GM19372 (cell line): Measurements from ENCODE around the gene MANBA.
A peak's percentile ranks its signal among the peaks of the same experiment; 100 is the strongest.

ENCODE experiments used
- ATAC-seq: cut with Tn5 transposase; IDR thresholded peaks from one replicate; pipeline ENCODE4 v1.9.1; 2021; ENCODE audit warnings: mild to moderate bottlenecking, low read depth, moderate library complexity; ENCODE audit not compliant: unreplicated experiment

The MANBA gene

DNA sequence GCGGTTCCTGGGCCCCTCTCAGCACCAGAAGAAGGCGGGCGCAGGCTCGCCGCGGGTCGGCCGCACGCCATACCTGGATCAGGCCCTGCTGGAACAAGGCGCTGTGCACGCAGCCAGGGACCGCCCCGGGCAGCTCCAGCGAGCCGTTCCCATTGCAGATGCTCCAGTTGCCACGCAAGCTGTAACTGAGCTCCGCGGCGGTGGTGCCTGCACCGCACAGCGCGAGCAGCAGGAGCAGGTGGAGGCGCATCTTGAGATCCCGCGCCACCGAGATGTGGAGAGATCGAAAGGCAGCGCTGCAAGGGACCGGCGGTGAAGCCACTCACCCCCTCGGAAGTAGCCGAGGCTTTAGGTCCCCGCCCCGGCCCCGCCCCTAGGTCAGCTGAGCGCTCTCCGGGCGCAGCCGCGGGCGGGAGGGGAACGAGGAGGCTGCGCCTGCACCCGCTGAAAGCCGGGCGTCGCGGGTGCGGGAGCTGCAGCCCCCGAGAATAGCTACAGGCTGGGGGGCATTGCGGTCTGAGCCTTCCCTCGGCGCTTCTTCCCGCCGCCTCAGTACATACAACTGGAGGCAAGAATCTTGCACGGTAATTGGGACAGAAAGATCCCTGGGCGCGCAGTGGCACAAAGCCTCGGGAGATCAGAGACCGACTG is at the start of gene MANBA:
Gene MANBA (minus strand): TSS at position 324 of the 651 bp plus-strand sequence. CDS start 74 bp downstream, at position 250.
- peak; percentile 89 for ATAC-seq

DNA sequence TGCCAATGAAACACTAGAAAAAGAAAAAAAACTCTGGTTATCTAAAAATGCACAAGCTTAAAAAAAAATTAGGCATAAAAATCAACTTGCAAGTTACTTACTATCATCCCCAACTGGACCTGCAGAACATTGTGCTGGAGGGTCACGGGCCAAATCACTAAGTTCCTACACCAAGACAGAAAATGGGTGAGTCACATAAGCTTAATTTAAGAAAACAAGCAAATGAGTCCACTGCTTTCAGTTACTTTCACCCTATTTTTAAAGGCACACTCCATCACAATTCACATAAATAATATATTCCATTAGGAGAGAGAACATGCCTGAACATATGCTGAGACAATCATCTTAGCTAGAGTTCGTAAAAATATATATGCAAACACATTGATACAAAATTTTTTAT is 48.9 kb upstream of the MANBA start:
- no peak for ATAC-seq

DNA sequence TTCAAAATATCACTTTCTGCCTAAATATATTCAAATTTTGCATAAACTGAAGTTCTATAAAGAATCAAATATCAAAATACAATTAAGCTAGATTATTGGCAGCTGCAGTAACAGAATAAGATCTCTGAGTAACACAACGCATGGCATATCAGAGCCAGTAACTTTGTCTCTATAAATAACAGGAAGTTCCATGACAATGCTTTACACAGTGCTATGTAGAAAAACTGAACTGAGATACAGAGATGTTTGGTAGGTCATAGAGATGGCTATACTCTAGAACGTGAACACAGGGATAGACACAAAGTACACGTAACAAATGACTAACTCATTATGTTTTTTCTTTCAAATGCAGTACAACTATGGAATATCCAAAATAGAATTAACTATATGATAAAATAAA is 48.4 kb upstream of the MANBA start:
- no peak for ATAC-seq

DNA sequence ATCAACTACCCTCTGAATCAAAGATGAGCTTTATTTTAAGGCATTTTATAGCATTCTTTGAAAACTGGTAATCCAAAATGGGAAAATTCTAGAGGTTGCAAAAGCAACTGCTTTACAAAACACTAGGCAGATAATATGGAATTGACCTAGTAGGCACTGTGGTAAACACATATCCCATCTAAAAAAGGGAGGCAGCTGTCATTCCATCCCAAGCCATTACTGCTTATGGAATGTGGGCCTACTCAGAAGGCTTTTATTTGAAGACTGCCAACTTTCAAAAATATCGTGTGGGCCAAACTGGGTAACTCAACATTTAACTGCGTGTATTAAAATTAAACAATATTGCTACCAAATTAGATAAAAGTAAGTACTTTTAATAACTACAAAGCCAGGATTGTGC is 47.2 kb upstream of the MANBA start:
- no peak for ATAC-seq

DNA sequence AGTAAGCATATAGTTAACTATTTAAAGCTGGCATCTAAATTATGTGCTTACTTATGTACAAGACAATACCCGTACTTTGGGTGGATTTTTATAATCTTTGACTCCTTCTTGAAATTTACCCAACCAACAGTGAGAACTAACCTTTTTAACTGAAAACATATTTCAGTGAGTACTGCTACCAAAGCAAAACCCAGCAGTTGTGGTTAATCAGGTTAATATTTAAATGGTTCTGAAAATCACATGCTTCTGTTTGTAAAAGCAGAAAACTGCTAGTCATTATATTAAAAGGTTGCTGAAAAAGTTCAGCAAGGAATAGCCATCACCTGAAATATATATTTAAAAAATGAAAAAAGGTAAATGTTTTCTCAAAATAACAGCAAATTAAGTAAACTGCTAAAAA is 46.6 kb upstream of the MANBA start:
- no peak for ATAC-seq

DNA sequence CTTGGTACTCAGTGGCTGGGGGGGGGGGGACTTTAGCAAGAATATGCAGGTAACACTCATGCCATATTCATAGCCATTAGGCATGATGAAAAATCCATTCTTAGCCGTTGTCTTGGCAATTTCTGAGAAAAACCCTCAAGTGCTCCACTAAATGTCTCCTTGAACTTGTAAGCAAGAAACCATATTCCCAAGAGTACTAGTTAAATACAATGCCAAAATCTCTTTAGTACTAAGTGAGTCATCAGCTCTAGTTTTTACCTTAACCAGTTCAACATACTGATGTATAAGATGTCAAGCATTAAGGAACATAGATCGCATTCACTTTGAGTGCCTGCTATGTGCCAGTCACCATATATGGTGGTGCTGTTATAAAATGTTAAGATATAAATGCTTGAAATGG is 39.0 kb upstream of the MANBA start:
- ATAC-seq = no peak

DNA sequence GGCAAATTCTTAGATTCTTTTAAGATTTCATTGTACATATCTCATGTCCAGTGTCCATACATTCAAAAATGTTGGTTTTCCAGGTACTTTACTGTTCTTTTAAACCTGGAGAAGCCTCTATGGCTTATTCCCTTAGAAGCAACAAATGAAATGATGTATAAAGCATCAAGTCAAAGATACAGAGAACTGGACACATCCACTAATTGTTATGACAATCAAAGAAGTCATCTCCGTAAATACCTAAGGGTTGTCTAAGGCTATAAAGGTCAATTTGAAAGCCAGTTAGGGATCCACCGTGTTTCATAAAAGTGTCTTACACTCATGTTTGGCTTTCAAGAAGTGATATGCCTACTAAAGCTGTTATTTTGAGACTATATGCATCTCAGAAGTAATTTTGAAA is 34.2 kb upstream of the MANBA start:
- ATAC-seq = no peak

DNA sequence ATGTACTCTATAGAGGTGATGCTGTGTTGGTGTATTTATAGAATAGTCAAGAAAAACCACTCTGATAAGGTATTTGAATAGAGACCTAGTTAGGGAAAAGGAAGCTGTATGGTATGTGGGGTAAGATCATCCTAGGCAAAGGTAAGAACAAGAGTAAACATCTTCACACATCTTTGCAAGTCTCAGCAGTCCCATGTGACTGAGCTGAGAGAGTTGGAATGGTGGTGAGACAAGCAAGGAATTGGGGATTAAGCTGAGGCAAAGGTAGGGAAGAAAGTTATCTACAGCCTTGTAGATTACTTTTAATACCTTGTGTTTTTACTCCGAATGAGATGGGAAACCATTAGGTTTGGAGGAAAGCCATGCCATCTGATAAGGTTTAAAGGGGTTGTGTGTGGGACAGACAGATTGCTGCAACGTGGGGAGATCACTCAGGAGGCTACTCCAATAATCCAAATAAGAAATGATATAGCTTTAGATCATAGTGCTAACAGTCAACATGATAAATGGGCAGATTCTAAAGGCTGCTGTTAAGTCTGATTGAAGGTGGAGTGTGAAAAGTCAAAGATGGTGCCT is 31.7 kb upstream of the MANBA start:
- no peak for ATAC-seq

DNA sequence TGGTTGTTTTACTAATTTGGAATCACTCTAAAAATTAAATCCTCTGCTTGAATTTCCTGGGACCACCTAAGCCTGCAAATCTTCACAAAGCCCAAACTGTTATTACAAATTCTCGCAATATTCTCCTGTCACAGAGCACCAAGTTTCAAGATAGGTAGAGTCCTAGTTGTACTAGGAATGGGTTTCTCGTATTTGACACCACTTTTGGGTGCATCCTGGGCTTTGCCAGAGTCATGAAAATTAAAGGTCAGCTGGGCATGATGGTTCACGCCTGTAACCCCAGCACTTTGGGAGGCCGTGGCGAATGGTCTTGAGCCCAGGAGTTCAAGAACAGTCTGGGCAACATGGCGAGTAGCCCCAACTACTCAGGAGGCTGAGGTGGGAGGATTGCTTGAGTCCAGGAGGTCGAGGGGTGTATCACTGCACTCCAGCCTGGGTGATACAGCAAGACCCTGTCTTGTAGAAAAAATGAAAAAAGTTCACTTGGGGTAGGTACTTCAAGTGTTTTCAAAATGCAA is 30.6 kb upstream of the MANBA start:
- ATAC-seq = no peak

DNA sequence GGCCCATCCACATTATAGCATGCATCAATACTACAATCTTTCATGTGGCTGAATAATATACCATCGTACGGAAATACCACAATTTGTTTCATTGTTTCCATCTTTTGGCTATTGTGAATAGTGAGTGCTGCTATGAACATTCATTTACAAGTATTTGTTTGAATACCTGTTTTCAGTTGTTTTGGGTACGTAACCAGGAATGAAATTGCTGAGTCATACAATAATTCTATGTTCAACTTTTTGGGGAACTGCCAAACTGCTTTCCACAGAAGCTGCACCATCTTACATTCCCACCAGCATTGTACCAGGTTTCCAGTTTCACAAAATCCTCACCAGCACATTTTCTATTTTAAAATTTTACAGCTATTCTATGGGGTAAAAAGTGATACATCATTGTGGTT is 28.5 kb upstream of the MANBA start:
- ATAC-seq = no peak

DNA sequence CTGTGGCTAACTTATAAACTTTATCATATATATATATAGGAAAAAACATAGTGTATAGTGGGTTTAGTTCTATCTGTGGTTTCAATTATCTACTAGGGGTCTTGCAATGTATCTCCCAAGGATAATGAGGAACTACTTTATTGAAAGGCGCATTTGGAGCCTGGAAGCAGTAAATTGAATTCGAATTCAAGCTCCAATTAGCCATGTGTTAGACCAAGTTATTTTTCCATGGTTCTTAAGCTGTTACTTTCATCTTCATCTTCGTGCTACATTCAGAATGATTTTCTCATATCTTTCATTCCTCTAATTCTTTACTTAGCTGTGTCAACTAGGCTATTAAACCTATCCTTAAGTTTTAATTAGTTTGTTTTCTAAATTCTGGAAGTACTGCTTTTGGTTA is 27.2 kb upstream of the MANBA start:
- no peak for ATAC-seq

DNA sequence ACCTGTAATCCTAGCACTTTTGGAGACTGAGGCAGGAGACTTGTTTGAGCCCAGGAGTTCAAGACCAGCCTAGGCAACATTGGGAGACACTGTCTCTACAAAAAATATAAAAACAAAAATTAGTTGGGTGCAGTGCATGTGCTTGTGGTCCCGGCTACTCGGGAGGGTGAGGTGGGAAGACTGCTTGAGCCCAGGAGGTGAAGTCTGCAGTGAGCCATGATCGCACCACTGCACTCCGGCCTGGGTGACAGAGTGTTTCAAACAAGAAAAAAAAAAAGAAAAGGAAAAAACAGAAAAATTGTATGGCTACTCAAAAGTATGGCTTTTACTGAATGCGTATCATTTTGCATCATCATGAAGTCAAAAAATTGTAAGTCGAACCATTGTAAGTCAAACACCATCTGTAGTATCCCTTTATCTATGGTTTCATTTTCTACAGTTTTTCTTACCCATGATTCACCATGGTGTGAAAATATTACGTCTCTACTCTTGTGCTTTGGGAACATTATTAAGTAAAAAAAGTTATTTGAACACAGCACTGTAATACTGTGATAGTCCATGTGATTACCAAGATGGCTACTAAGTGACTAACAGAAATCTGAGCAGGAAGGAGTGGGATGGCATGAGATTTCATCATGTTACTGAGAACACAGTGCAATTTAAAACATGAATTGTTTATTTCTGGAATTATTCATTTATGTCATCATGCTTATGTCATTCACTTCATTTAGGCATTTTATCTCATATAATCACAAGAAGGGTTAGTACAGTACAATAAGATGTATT is 26.5 kb upstream of the MANBA start:
- ATAC-seq = no peak

DNA sequence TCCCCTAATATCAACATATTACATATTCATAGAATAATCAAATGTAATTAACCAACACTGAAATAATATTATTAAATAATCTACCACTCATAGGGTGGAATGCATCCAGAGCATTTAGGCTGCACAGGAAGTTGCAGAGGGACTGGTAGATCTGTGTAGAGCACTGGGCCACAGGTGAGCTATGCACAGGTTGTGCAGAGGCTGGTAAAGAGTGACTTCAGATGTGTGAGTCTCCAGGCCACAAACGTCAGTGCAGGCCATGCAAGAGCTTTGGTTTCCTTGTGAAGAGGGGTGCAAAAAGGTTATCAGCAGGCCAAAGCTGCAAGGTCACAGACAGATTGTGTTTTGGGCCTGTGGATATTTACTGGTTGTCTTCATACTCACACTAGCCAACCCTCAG is 25.5 kb upstream of the MANBA start:
- no peak for ATAC-seq

DNA sequence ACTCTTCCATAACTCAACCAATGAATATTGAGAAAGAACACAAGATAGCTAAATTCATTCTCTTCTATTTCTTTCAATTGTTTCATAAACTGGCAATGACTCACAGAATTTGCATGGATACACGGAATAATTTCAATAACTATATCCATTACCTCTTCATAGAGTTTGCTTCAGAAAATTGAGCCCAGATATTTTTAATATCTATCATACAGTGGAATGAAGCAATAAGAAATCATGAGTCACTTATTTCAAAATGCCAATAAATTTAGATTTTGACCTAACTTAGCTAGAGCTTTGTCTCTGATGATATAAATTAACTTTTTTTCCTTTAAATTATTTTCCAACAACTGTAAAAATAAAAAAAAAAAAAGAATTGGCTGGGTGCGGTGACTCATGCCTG is 22.2 kb upstream of the MANBA start:
- no peak for ATAC-seq

DNA sequence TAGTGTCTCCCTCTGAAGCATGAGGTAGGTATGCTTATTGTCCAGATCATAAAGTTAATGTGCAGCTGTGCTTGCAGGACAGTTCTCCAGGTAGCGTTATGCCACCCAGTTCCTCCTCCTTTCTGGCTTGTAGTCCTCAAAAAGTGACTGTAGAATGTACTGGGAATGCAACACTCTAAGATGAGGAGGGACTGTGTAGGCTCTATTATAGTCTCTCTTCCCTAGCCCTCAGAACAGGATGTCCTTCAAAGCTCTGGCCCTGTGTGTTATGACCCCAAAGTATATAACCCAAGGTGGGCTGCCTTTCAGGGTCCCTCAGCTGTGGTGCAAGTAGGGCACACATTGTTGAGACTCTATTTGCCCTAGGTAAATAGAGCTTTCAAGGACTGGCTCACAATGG is 20.8 kb upstream of the MANBA start:
- ATAC-seq = no peak

DNA sequence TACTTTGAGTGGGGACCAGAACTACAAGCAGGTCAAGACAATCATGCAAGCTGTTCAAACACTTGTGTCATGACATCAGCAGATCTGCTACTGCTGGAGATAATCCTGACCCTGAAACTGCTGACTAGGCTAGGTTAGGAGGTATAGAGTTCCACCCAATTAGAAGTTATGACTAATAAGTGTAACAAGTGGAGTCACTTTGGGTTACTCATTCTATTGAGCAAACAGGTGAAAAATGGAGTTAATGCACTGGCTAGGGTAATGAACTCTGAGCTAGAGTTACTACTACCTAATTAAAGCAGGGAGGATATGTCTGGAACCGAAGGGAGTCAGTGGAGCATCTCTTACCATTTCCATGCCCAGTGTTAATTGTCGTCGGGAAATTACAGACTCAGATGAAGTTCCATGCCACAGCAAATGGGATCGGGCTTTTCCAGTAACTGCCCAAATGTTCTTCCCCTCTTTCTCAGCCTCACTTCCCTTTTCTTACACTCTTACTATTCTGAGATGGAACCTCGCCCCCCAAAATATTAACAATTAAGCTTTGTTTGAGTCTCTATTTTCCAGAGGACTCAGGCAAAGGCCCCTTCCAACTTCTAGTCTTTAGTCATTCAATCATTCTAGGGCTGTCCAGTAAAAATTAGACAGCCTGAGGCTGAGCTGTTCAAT is 19.8 kb upstream of the MANBA start:
- no peak for ATAC-seq

DNA sequence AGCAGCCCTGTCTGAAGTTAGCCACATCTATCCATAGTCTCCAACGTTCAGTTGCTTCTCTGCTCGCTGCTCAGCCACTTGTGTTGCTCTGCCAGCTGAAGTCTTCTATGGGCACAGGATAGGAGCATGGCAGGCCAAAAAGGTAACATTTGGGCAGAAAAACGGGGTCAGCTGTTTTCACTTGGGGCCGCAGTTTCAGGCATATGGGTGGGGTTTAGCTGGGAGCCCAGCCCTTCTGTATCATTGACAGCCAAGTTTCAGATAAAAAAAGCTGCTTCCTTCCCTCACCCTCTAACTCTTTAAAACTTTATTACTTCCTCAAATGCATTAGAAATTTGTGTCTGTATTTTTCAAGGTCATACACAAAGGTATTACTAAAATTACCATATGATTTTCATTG is 18.4 kb upstream of the MANBA start:
- no peak for ATAC-seq

DNA sequence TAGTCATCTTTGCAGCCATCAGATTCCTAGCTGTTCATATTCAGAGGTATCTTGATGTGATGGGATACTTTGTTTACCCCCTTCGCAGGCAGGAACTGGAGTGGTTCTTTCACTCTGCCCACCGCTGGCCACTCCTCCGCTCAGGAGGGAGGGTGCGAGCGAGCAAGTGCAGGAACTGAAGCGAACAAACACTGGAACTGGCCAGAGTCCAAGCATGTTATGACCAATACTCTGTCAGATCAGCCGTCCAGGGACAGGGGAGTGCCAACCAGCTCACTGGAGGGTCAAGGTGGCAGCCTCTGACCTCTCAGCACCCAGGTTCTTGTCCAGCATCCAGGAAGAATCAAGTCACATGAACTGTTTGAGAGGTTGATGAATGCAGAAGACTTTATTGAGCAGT is 18.0 kb upstream of the MANBA start:
- ATAC-seq = no peak

DNA sequence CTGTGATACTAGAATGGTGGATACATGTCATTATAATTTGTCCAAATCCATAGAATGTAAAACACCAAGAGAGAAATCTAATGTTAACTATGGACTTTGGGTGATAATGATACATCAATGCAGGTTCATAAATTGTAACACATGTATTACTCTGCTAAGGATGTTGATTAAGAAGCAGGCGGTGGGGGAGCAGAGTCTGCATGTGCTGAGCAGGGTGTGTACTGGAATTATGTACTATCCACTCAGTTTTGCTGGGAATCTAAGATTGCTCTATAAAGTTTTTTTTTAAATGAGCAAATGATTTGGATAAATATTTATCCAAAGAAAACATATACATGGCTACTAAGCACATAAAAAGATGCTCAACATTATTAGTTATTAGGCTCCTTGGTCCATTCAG is 15.0 kb upstream of the MANBA start:
- no peak for ATAC-seq

DNA sequence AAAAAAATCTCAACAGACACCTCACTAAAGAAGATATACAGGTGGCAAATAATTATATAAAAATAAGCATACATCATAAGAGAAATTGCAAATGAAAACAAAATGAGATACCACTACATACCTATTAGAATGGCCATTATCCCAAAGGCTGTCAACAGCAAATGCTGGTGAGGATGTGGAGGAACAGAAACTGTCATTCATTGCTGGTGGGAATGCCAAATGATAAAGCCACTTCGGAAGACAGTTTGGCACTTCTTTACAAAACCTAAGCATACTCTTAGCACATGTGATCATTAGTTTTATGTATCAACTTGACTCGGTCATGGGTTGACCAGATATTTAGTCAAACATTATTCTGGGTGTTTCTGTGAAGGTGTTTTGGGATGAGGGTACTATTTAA is 13.5 kb upstream of the MANBA start:
- ATAC-seq = no peak

DNA sequence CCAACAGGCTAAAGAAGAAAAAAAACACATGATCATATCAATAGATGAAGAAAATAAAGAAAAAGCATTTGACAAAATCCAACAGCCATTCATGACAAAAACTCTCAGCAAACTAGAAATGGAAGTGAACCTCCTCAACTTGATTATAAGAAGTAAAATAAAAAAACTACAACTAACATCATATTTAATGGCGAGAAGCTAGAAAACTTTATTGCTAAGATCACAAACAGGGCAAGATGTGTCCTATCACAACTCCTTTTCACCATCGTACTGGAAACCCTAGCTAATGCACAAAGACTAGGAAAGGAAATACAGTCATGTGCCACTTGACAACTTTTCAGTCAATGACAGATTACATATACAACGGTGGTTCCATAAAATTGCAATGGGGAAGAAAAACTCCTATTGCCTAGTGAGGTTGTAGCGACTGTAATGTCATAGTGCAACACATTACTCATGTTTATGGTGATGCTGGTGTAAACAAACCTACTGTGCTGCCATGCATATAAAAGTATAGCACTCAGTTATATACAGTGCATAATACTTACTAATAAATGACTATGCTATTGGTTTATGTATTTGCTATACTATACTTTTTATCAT is 12.1 kb upstream of the MANBA start:
- no peak for ATAC-seq
